K562 (cell line): ENCODE results near the gene HDAC7. TPM values are rescaled to one million over a fixed set of nuclear protein-coding genes. Genes with fewer than 3 reads are reported as not detected.

Source experiments
- ATAC-seq: fragments of 200-7000 bp; cut with Tn5 transposase; 3 replicates; pipeline ENCODE4 v1.9.1; 2020; ENCODE audit warnings: moderate library complexity
- BruUV-seq: library from RNA; stranded (reverse); fragments of 400-500 nt; replicated peaks from 2 replicates; lab custom pipeline; 2021; lab: Mats Ljungman, UMichigan
- CTCF ChIA-PET: fragments of 300-600 bp; formaldehyde crosslinking; extraction: SDS; loops from one replicate; lab custom pipeline; 2021; ENCODE audit warnings: low intra/inter-chr PET ratio; lab: Yijun Ruan, JAX
- POLR2A ChIA-PET: fragments of 300-600, 350-650 bp; sonication (Branson Sonifier 250); formaldehyde crosslinking; extraction: SDS; loops from one replicate; lab custom pipeline; 2021; ENCODE audit warnings: antibody characterized with exemption, inconsistent platforms; lab: Yijun Ruan, JAX
- DNase-seq, 4 experiments: peaks; one replicate each; pipeline versions ENCODE4 v3.0.0 to v3.0.0-alpha.2; 2011 to 2018; ENCODE audit warnings: low spot score in 3 of 4, mixed read lengths in 3 of 4; ENCODE audit errors: extremely low read depth in 1 of 4
- FAIRE-seq: peaks from 2 replicates; lab custom pipeline; 2011; peaks lifted over from hg19 to GRCh38; lab: Jason Lieb, UNC
- H2AFZ ChIP-seq: 2 replicates; pipeline ENCODE4 v1.6.0; 2011; ENCODE audit warnings: low read depth, low read length, control low read depth, inconsistent platforms
- H3K27ac ChIP-seq: fragments of 200-600 bp; 3 replicates; pipeline ENCODE4 v1.8.0; 2011; ENCODE audit warnings: low read depth, mild to moderate bottlenecking, control low read depth, inconsistent platforms, low read length, moderate library complexity, mixed read lengths; ENCODE audit errors: extremely low read depth
- H3K27me3 ChIP-seq, 2 experiments: fragments of 300-600 bp in 1 of 2; 2 replicates in 1 of 2; 3 replicates in 1 of 2; pipeline versions ENCODE4 v1.6.0 to v1.8.0; 2011; ENCODE audit warnings: inconsistent platforms in 2 of 2, low read length in 2 of 2, mild to moderate bottlenecking in 1 of 2, mixed read lengths in 1 of 2, moderate library complexity in 1 of 2; ENCODE audit not compliant: control insufficient read depth in 2 of 2, insufficient read depth in 2 of 2
- H3K36me3 ChIP-seq: fragments of 300-600 bp; 3 replicates; pipeline ENCODE4 v1.8.0; 2011; ENCODE audit warnings: mild to moderate bottlenecking, low read length, inconsistent platforms; ENCODE audit not compliant: control insufficient read depth, insufficient read depth
- H3K4me1 ChIP-seq, 2 experiments: fragments of 200-600 bp in 1 of 2; replicated peaks in 1 of 2; 2 replicates in 1 of 2; 3 replicates in 1 of 2; pipeline versions ENCODE4 v1.5.1 to v1.8.0; 2011; ENCODE audit warnings: inconsistent platforms in 2 of 2, low read length in 2 of 2, mild to moderate bottlenecking in 1 of 2, mixed read lengths in 1 of 2, moderate library complexity in 1 of 2; ENCODE audit not compliant: control insufficient read depth in 2 of 2, insufficient read depth in 2 of 2
- H3K4me2 ChIP-seq: 2 replicates; pipeline ENCODE4 v1.6.1; 2011; ENCODE audit warnings: low read length, control low read depth, inconsistent platforms, mixed read lengths; ENCODE audit not compliant: insufficient read depth
- H3K4me3 ChIP-seq: fragments of 200-600 bp; sonication (generic), shearing (Covaris generic); 2 replicates; pipeline ENCODE4 v1.5.1; 2016; ENCODE audit warnings: control low read depth, inconsistent platforms
- H3K79me2 ChIP-seq: fragments of 200-600 bp; 3 replicates; pipeline ENCODE4 v1.8.0; 2011; ENCODE audit warnings: low read length, inconsistent platforms; ENCODE audit not compliant: control insufficient read depth, insufficient read depth
- H3K9ac ChIP-seq, 2 experiments: 2 replicates each; pipeline versions ENCODE4 v1.6.0 to v1.6.1; 2011; ENCODE audit warnings: low read depth in 2 of 2, low read length in 2 of 2, control low read depth in 1 of 2, inconsistent platforms in 1 of 2, mild to moderate bottlenecking in 1 of 2, mixed read lengths in 1 of 2; ENCODE audit not compliant: insufficient read depth in 1 of 2
- H3K9me1 ChIP-seq: one replicate; pipeline ENCODE4 v1.6.0; 2011; ENCODE audit warnings: inconsistent platforms, mild to moderate bottlenecking, low read length, moderate library complexity; ENCODE audit not compliant: control insufficient read depth, insufficient read depth
- H3K9me3 ChIP-seq: replicated peaks from 2 replicates; pipeline ENCODE4 v1.5.1; 2011; ENCODE audit warnings: low read depth, low read length, inconsistent platforms; ENCODE audit not compliant: control insufficient read depth, insufficient read depth
- H4K20me1 ChIP-seq: replicated peaks from 2 replicates; pipeline ENCODE4 v1.6.1; 2011; ENCODE audit warnings: low read length, inconsistent platforms, mixed read lengths; ENCODE audit not compliant: control insufficient read depth, insufficient read depth
- BRD9 ChIP-seq: fragments of 450-650 bp; IDR thresholded peaks from 2 replicates; pipeline ENCODE4 v1.6.1; 2018; ENCODE audit warnings: low read depth; ENCODE audit not compliant: partially characterized antibody
- POLR2G ChIP-seq: fragments of 200-400 bp; formaldehyde crosslinking; IDR thresholded peaks from 2 replicates; pipeline ENCODE4 v1.6.1; 2017; ENCODE audit warnings: low read depth, mild to moderate bottlenecking, antibody characterized with exemption, low read length, moderate library complexity
- SREBF1 ChIP-seq: fragments of 150-350 bp; IDR thresholded peaks from 2 replicates; pipeline ENCODE4 v1.6.1; 2014; ENCODE audit warnings: antibody characterized with exemption, low read depth, low read length, borderline replicate concordance
- WGBS: fragments of 100-300 bp; shearing (Covaris generic); methylation state at CpG from one replicate; pipeline ENCODE4 v1.1.6; 2016; ENCODE audit warnings: low coverage, mixed read lengths; ENCODE audit not compliant: insufficient coverage; ENCODE audit errors: missing lambda C conversion rate; 5-methylcytosine and 5-hydroxymethylcytosine counted together
- in situ Hi-C: fragments of 300-500 bp; cut with MboI; formaldehyde crosslinking; loops from 4 replicates; pipeline ENCODE4 v1.15.0; 2018; ENCODE audit warnings: inconsistent platforms, mixed read lengths
- intact Hi-C: fragments of 100-400 bp; cut with micrococcal nuclease; formaldehyde crosslinking; loops from 2 replicates; pipeline ENCODE4 v1.14.2; 2022
- polyA plus RNA-seq, 8 experiments: library from polyadenylated mRNA; depleted of rRNA in 4 of 8; stranded (reverse) in 5 of 8; unstranded in 3 of 8; fragments of >200 nt; fragmentation: Nextera tagmentation in 2 of 8; fragmentation: Illumina TruSeq in 1 of 8; extraction: Ambion mirVana in 2 of 8; extraction: Trizol in 1 of 8; gene quantifications; 2 replicates each; pipeline versions ENCODE4 v1.2.1 to v1.2.3, GENCODE V29; 2011 to 2014; ENCODE audit warnings: inconsistent platforms in 1 of 8, missing spikeins in 1 of 8
- total RNA-seq, 7 experiments: library from RNA; depleted of rRNA in 6 of 7; stranded (reverse); fragments of >200 nt in 6 of 7; fragmentation: Illumina TruSeq in 2 of 7; extraction: Trizol in 2 of 7; gene quantifications; 2 replicates each; pipeline versions ENCODE4 v1.2.1 to v1.2.3, GENCODE V29; 2011 to 2021; ENCODE audit warnings: low replicate concordance in 1 of 7
- TF ChIP-seq, protein P1 (sequence below): sonication (generic); formaldehyde crosslinking; IDR thresholded peaks from 2 replicates; pipeline ENCODE4 v1.8.0; 2022; ENCODE audit warnings: missing genetic modification reagents, mild to moderate bottlenecking, moderate library complexity, borderline replicate concordance
- TF ChIP-seq, protein P2 (sequence below), 3 experiments: IDR thresholded peaks in 2 of 3; conservative IDR thresholded peaks in 1 of 3; 2 replicates each; pipeline ENCODE4 v1.5.1; 2011 to 2012; ENCODE audit warnings: low read length in 3 of 3, mild to moderate bottlenecking in 3 of 3, control low read depth in 2 of 3, improper control_type of control experiment in 1 of 3, inconsistent platforms in 1 of 3, low read depth in 1 of 3, mixed read lengths in 1 of 3, moderate library complexity in 1 of 3; ENCODE audit not compliant: insufficient read depth in 2 of 3

Gene HDAC7
- total and polyA plus RNA-seq, 9 of the 15 experiments (the other 6 are each of a cell fraction or from before 2014, with no cell fraction given): 2.5 to 129 (median 31.1) TPM

DNA sequence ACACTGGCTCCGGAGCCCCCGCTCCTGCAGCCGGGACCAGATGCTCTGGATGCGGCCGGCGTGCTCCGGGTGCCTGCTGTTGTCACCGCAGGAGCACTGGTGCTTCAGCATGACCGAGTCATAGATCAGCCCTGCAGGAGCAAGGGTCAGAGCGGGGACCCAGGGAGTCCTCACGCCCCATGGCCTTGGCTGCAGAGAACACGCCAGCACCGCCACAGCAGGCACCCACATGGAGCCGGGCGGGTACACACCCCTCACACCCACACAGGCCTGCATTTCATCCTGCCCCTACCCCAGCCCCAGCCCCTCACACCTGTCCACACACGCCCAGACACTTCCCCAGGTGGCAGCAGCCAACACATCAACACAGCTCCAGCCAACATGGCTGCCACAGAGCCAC is 27.8 kb downstream of the HDAC7 start (continued):
- TF ChIP-seq, protein P1, sequence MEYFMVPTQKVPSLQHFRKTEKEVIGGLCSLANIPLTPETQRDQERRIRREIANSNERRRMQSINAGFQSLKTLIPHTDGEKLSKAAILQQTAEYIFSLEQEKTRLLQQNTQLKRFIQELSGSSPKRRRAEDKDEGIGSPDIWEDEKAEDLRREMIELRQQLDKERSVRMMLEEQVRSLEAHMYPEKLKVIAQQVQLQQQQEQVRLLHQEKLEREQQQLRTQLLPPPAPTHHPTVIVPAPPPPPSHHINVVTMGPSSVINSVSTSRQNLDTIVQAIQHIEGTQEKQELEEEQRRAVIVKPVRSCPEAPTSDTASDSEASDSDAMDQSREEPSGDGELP (CRISPR knock-in tag): no peak
- TF ChIP-seq, protein P2, sequence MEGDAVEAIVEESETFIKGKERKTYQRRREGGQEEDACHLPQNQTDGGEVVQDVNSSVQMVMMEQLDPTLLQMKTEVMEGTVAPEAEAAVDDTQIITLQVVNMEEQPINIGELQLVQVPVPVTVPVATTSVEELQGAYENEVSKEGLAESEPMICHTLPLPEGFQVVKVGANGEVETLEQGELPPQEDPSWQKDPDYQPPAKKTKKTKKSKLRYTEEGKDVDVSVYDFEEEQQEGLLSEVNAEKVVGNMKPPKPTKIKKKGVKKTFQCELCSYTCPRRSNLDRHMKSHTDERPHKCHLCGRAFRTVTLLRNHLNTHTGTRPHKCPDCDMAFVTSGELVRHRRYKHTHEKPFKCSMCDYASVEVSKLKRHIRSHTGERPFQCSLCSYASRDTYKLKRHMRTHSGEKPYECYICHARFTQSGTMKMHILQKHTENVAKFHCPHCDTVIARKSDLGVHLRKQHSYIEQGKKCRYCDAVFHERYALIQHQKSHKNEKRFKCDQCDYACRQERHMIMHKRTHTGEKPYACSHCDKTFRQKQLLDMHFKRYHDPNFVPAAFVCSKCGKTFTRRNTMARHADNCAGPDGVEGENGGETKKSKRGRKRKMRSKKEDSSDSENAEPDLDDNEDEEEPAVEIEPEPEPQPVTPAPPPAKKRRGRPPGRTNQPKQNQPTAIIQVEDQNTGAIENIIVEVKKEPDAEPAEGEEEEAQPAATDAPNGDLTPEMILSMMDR (IDR thresholded peaks at IDR 0.05 in 2 of 3, conservative IDR thresholded peaks at IDR 0.05 in 1 of 3; ENCODE audit: insufficient read depth in 2 of 3, low read depth in 1 of 3, low read length in 3 of 3): no peak

DNA sequence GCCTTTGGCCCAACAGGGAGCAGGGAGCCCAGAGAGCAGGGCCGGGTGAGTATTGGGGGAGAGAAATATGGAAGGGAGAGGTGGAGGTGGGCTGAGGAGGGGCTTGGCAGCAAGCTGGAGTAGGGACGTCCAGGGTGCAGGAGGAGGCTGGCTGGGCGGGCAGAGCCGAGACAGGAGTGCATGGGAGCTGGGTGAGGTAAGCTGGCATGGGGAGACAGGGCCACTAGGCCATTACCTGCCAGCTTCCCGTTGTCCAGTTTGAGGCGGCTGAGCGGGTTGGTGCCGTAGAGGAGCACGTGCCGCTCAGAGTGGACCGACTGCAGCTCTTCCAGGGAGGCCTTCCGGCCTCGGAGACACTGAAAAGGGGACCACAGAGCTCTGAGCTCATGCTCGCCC is 28.4 kb downstream of the HDAC7 start:
- POLR2A ChIA-PET: interaction anchor here (0.8 to 2.0 kb wide), 3 partner anchors 9 to 84 kb away, joined by 3 to 6 read pairs (median 5); no protein-coding TSS in a partner anchor
- H4K20me1 ChIP-seq: 0 out of 2 replicates have a peak, but pooled peaks cover 6% of the 10 kb centered on the region
- CTCF ChIA-PET: no interaction called here
- TF ChIP-seq POLR2G (peak; percentile 48), SREBF1 (no peak), BRD9 (no peak)
- H3K9me1 ChIP-seq: no peaks in the 10 kb centered on the region
- no peak overlapping the region for H3K9ac ChIP-seq
- H3K9me3 ChIP-seq: no peaks in the 10 kb centered on the region
- no peaks in the 10 kb centered on the region; the same call in 2 of the 3 replicates for H3K79me2 ChIP-seq
- H3K36me3 ChIP-seq: peaks cover 99% of the 10 kb centered on the region; the same call in 2 of the 3 replicates
- no peak overlapping the region for H3K27ac ChIP-seq
- FAIRE-seq (no peak), DNase-seq (no peak), ATAC-seq (no peak)
- H3K27me3 ChIP-seq: no peaks in the 10 kb centered on the region
- 96% methylated on average over 11 of the region's 14 CpGs for WGBS
- intact Hi-C loops: no loop called here
- in situ Hi-C loops: no loop called here
- H3K4me2 ChIP-seq: no peak overlapping the region
- no peak overlapping the region for H3K4me3 ChIP-seq
- BruUV-seq: no TSS peak
- H3K4me1 ChIP-seq: peaks cover 0 to 10% of the 10 kb centered on the region in 2 experiments; a peak in 1 of 5 replicates
- H2AFZ ChIP-seq: no peak overlapping the region
